ENCODE measurements around the gene CD2AP.
A peak's percentile ranks its signal among the peaks of the same experiment; 100 is the strongest.
"Not testable (repeated sequence)": the region's sequence is repeated elsewhere in the genome, so short reads cannot be mapped to it uniquely, and the experiment has no call there.

Gene CD2AP

DNA sequence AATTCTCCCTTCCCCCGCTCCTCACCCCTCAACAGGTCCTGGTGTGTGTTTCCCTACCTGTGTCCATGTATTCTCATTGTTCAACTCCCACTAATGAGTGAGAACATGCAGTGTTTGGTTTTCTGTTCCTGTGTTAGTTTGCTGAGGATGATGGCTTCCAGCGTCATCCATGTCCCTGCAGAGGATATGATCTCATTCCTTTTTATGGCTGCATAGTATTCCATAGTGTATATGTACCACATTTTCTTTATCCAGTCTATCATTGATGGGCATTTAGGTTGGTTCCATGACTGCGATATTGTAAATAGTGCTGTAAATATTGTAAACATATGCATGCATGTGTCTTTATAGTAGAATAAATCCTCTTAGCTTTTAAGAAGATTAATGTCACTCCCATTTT is 89.0 kb downstream of the CD2AP start:
- not testable (repeated sequence) for DNase-seq (ENCODE audit: low read depth)

- DNase-seq (ENCODE audit: low read depth) = no peak
These were observed 90.0 kb downstream of the CD2AP start for GRCh38 chr6:47567586-47567985.

DNA sequence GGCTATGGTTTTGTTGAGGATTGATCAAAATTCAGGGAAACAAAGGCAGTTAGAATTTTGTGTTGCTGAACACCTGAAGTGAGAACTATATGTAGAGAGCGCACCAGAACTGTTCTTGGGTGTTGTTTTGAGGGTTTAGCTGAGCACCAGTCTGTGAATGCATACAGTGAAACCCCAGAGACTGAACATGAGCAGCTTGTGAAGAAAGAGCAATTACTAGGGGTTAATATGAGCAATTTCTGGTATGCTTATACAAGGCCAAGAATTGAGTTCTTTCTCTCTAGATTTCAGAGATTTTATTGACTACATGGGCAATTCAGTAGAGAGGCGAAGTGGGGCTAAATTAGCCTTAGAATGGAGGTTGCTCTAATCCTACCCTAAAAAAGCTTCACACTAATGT is 93.9 kb downstream of the CD2AP start:
- DNase-seq (ENCODE audit: low read depth) = no peak

GRCh38 chr6:47573109-47573508 is 95.5 kb downstream of the CD2AP start:
- DNase-seq (ENCODE audit: low read depth) = no peak

GRCh38 chr6:47574789-47575188 is 97.2 kb downstream of the CD2AP start:
- DNase-seq (ENCODE audit: low read depth) = no peak

DNA sequence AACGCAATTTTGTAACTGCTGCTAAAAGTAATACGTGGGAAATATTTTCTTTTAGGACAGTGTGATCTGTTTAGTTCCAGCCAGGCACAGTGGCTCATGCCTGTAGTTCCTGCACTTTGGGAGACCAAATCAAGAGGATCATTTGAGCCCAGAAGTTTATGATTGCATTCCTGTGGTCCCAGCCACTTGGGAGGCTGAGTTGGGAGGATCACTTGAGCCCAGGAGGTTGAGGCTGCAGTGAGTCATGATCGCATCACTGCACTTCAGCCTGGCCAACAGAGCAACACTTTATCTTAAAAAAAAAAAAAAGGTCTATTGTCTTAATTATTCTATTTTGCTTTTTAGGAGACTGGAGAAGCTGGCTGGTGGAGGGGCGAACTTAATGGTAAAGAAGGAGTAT is 101.5 kb downstream of the CD2AP start:
- no peak for DNase-seq (ENCODE audit: low read depth)

DNA sequence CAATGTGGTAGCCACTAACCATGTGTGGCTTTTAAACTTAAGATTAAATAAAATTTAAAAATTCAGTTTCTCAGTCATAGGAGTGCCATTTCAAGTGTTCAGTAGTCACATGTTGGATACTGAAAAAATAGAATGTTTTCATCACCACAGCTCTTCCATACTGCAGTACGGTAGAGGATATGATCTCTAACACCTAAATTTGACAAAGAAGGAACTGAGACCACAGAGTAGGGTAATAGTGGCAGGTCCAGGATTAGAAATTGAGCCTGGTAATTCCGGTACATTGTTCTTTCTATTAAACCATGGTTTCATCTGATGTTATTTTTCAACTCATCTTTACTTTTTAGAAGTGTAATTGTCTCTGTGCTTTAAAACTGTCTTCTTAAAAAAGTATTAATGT is 104.0 kb downstream of the CD2AP start:
- DNase-seq (ENCODE audit: low read depth) = no peak

DNA sequence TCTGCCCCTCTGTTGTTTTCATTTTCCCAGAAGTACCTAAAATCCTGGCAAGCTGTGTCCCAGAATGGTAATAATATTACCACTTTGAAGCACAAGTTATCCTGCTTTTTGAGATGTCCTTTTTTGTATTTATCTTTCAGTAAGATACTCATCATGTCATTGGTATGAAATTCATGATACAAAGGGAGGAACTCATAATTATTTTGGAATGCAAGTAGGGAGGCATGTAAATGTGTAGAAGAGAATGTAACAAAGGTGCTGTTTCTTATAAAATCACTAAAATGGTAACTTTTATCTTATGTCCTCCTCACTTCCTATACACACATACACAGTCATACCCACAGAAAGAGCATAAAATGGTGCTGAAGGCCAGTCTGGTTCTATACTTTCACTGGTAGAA is 109.9 kb downstream of the CD2AP start:
- no peak for DNase-seq (ENCODE audit: low read depth)

DNA sequence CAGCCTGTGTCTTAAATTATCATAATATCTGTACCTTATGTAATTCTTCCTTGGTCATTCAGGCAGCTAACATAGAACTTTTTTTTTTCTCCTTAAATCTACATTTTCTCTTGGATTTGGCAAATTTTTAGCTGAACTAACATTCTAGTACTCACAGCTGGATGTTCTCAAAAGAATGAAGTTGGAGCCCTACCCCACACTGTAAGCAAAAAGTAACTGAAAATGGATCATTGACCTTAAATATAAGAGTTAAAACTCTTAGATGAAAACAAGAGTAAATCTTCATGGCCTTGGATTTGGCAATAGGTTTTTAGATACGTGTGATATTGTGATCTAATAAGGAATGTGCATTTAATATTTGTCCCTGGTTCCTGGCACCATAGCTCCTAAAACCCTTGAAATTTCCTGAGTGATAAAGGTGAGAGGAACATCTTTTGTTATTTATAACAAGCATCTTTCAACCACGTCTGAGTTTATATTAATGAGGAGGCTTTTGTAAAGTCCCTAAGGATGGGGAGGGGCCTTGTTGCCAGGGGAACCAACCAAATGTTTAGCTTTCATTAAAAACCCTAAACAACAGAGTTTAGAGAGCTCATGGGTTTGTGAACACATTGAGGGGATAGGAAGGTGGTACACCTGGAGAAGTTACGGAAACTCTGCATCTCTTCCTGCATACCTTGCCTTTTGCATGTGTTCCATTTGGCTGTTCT is 114.7 kb downstream of the CD2AP start:
- DNase-seq (ENCODE audit: low read depth) = no peak

DNA sequence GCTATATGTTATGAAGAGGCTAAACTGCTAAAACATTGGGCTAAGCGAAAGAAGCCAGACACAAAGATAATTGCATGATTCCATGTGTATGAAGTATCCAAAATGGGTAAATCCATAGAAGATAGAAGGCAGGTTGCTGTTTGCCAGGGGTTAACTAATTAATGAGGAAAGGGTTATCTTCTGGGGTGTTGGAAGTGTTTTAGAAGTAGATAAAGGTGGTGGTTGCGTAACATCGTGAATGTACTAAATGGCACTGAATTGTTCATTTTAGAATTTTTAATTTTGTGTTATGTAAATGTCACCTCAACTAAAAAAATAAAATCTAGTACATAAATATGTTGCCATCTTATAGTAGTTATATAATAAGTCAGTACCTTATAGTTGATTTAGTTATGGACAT is 116.4 kb downstream of the CD2AP start:
- no peak for DNase-seq (ENCODE audit: low read depth)

DNA sequence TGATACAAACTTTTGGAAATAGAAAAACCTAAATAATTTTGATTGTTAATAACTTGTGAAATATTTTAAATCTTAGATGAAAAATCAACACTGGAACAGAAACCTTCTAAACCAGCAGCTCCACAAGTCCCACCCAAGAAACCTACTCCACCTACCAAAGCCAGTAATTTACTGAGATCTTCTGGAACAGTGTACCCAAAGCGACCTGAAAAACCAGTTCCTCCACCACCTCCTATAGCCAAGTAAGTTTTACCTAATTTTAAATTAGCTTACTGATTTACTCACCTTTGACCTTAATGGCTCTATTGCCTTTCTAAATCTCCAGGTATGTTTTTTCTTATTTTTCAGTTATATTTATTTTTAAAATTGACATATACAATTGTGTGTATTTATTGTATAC is 118.2 kb downstream of the CD2AP start:
- no peak for DNase-seq (ENCODE audit: low read depth)

DNA sequence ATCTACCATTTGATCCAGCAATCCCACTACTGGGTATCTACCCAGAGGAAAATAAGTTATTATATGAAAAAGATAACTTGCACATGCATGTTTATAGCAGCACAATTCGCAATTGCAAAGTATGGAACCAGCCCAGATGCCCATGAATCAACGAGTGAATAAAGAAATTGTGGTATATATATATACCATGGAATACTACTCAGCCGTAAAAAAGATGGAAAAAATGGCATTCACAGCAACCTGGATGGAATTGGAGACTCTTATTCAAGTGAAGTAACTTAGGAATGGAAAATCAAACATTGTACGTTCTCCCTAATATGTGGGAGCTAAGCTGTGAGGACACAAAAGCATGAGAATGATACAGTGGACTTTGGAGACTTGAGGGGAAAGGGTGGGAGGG is 120.8 kb downstream of the CD2AP start:
- DNase-seq (ENCODE audit: low read depth) = no peak

DNA sequence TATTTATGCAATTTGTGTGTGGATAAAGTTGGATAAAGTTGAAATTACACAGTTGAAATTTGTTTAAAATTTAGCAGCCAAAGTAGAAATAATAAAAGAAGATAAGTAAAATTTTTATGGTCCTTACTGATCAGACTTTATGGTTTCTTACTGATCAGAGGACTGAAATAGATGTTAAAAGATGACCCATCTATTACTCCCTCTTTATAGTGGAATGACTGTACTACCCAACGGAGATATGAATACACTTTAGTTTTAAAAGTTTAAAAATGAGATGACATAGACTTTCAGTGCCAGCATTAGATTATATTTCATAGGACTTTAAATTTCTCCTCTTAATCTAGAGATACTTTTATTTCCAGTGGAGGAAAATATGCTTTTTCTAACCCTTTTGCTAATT is 121.9 kb downstream of the CD2AP start:
- no peak for DNase-seq (ENCODE audit: low read depth)

- no peak for DNase-seq (ENCODE audit: low read depth)
These were observed 125.6 kb downstream of the CD2AP start for GRCh38 chr6:47603227-47603626.

GRCh38 chr6:47603995-47604394 is 126.4 kb downstream of the CD2AP start:
- peak; percentile 6 for DNase-seq (ENCODE audit: low read depth)

GRCh38 chr6:47621838-47622449 is 144.4 kb downstream of the CD2AP start:
- no peak for DNase-seq (ENCODE audit: low read depth)

- no peak for DNase-seq (ENCODE audit: low read depth)
These were observed 149.2 kb downstream of the CD2AP start for GRCh38 chr6:47626782-47627181.

GRCh38 chr6:47628448-47629272 is 151.1 kb downstream of the CD2AP start:
- no peak for DNase-seq (ENCODE audit: low read depth)

DNA sequence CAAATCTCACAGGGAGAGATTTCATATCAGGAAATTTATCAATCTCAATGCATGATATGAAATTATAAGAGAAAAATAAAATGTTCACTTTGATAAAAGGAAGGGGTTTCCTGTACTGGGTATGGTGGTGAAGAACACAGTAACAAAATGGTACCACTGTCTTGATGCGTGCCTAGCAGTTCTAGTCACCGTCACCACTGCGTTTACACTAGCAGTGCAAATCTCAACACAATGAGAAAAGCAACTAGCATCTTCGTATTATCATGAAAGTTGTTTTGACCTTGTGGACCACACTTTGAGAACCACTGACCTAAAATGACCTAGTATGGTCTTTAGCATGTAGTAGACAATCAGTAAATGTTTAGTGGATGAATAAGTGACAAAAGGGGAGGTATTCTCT is 152.4 kb downstream of the CD2AP start:
- DNase-seq (ENCODE audit: low read depth) = no peak

DNA sequence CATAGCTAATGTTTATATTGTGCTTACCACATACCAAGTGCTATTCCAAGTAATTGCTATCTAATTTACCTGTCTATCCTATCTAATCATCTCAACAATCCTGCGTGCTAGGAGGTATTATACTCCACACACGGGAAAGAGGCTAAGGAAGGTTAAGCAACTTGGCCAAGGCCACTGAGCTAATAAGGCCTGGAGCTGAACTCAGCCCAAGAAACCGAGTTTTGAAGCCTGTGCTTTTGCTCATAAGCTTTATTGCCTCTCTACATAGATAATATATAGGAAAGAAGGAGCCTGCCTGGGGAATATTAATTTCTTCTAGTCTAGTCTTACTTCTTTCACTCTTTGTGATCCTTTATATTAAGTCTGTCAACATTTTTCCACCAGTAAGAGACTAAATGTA is 153.0 kb downstream of the CD2AP start:
- no peak for DNase-seq (ENCODE audit: low read depth)

- peak; percentile 12 for DNase-seq (ENCODE audit: low read depth)
These were observed 153.7 kb downstream of the CD2AP start for GRCh38 chr6:47631269-47631772.

GRCh38 chr6:47631797-47632196 is 154.2 kb downstream of the CD2AP start:
- DNase-seq (ENCODE audit: low read depth) = no peak

DNA sequence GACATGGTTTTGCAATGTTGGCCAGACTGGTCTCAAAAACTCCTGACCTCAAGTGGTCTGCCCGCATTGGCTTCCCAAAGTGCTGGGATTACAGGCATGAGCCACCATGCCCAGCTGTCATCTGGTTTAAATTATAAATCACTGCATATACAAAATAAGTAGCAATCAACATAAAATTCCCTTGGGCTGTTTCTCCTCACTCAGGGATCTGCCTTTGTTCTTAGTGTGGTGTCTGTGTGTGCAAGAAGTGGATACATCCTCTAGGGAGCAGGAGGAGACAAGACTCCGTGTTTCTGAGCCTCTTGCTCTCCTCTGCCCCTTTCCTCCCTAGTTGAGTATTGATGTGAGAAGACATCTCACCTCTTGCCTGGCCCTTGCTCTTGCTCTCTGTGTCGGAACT is 155.6 kb downstream of the CD2AP start:
- DNase-seq (ENCODE audit: low read depth) = no peak
